CD4-positive, alpha-beta T cell (primary cell): ENCODE data around the gene NUP188. TPM values are rescaled to one million over a fixed set of nuclear protein-coding genes. Genes with fewer than 3 reads are reported as not detected.

Experiments
- ATAC-seq: fragments of 200-7000 bp; cut with Tn5 transposase; one replicate; pipeline ENCODE4 v1.10.0; 2022; ENCODE audit warnings: mild to moderate bottlenecking; ENCODE audit not compliant: poor library complexity
- CTCF ChIA-PET: fragments of 350-600 bp; sonication (Branson Sonifier 250); formaldehyde crosslinking; loops from one replicate; lab custom pipeline; 2021; ENCODE audit warnings: antibody characterized with exemption, inconsistent platforms; lab: Charles Lee
- POLR2A ChIA-PET: fragments of 350-600 bp; sonication (Branson Sonifier 250); formaldehyde crosslinking; loops from one replicate; lab custom pipeline; 2021; ENCODE audit warnings: antibody characterized with exemption, inconsistent platforms; lab: Charles Lee
- DNase-seq, 14 experiments: peaks; one replicate each; pipeline ENCODE4 v3.0.0-alpha.2; 2013 to 2020; ENCODE audit warnings: mixed read lengths in 2 of 14
- H3K27ac ChIP-seq, 2 donors: one replicate each; pipeline versions ENCODE4 v1.5.1 to v1.7.0; 2013; ENCODE audit warnings: low read length in 2 of 2, low read depth in 1 of 2, mild to moderate bottlenecking in 1 of 2
- H3K27me3 ChIP-seq, 2 experiments: 1 replicate in 1 of 2; 2 replicates in 1 of 2; pipeline versions ENCODE4 v1.6.1 to v1.7.0; 2013; ENCODE audit warnings: low read length in 2 of 2, control low read depth in 1 of 2, mild to moderate bottlenecking in 1 of 2, moderate library complexity in 1 of 2; ENCODE audit not compliant: insufficient read depth in 2 of 2, control insufficient read depth in 1 of 2
- H3K36me3 ChIP-seq: one replicate; pipeline ENCODE4 v1.6.1; 2013; ENCODE audit warnings: low read length, control low read depth; ENCODE audit not compliant: insufficient read depth
- H3K4me1 ChIP-seq: one replicate; pipeline ENCODE4 v1.6.1; 2013; ENCODE audit warnings: low read length, control low read depth; ENCODE audit not compliant: insufficient read depth
- H3K4me3 ChIP-seq: one replicate; pipeline ENCODE4 v1.5.1; 2013; ENCODE audit warnings: mild to moderate bottlenecking, low read length, moderate library complexity
- H3K9me3 ChIP-seq, 2 experiments: 1 replicate in 1 of 2; 2 replicates in 1 of 2; pipeline versions ENCODE4 v1.6.1 to v1.7.0; 2013; ENCODE audit warnings: low read length in 2 of 2, mild to moderate bottlenecking in 2 of 2, control low read depth in 1 of 2, moderate library complexity in 1 of 2; ENCODE audit not compliant: control insufficient read depth in 1 of 2, insufficient read depth in 1 of 2
- H3K27ac Mint-ChIP-seq: one replicate; pipeline ENCODE4 v1.8.0; 2020; ENCODE audit warnings: mixed read lengths
- H3K27me3 Mint-ChIP-seq: one replicate; pipeline ENCODE4 v1.8.0; 2021; ENCODE audit warnings: mixed read lengths
- H3K36me3 Mint-ChIP-seq: one replicate; pipeline ENCODE4 v1.8.0; 2021; ENCODE audit warnings: low read depth, mixed read lengths
- H3K4me1 Mint-ChIP-seq: one replicate; pipeline ENCODE4 v1.8.0; 2021; ENCODE audit warnings: low read depth, mixed read lengths
- H3K4me3 Mint-ChIP-seq: one replicate; pipeline ENCODE4 v1.8.0; 2020; ENCODE audit warnings: mild to moderate bottlenecking, mixed read lengths
- H3K9me3 Mint-ChIP-seq: one replicate; pipeline ENCODE4 v1.8.0; 2020; ENCODE audit warnings: mixed read lengths
- CTCF ChIP-seq: fragments of 200-600 bp; IDR thresholded peaks from one replicate; pipeline ENCODE4 v1.8.0; 2022; ENCODE audit warnings: antibody characterized with exemption, mild to moderate bottlenecking
- intact Hi-C, 2 experiments: fragments of 100-400 bp; cut with DNase I in 1 of 2; cut with micrococcal nuclease in 1 of 2; formaldehyde crosslinking; loops; one replicate each; pipeline versions ENCODE4 v1.15.1 to v1.9.0; 2023 to 2025; cut with DNase I, micrococcal nuclease
- total RNA-seq, 174 experiments: library from RNA in 2 of 174; stranded (reverse) in 2 of 174; gene quantifications; one replicate each; pipeline ENCODE4 v1.2.3 and lab custom pipeline; 2021 to 2026

NUP188 gene
- total RNA-seq, 2 experiments from 2014 or later = 43.0 to 43.9 TPM

- intact Hi-C loops = no loop called here
- H3K36me3 Mint-ChIP-seq = peaks cover 52% of the 10 kb centered on the region
Measured at GRCh38 chr9:129011761-129012181, 64.3 kb downstream of the NUP188 start.

GRCh38 chr9:129012343-129012742 is 64.8 kb downstream of the NUP188 start:
- H3K36me3 ChIP-seq = peaks cover 68% of the 10 kb centered on the region
- Mint-ChIP-seq H3K9me3 (no peaks in the 10 kb centered on the region), H3K4me3 (no peak overlapping the region), H3K27ac (no peak overlapping the region), H3K36me3 (peaks cover 54% of the 10 kb centered on the region), H3K27me3 (no peaks in the 10 kb centered on the region), H3K4me1 (no peaks in the 10 kb centered on the region)
- no peak overlapping the region for H3K27ac ChIP-seq
- CTCF ChIA-PET = no interaction called here
- ATAC-seq (no peak), DNase-seq (no peak)
- no peaks in the 10 kb centered on the region for H3K4me1 ChIP-seq
- POLR2A ChIA-PET = no interaction called here
- no peaks in the 10 kb centered on the region for H3K9me3 ChIP-seq
- no peak overlapping the region for H3K4me3 ChIP-seq
- intact Hi-C loops = no loop called here
- H3K27me3 ChIP-seq = no peaks in the 10 kb centered on the region
- TF ChIP-seq CTCF = no peak

More at GRCh38 chr9:129011761-129012181, 64.3 kb downstream of the NUP188 start:
- H3K27ac Mint-ChIP-seq = no peak overlapping the region
- Histone ChIP-seq H3K9me3 (no peaks in the 10 kb centered on the region), H3K27me3 (no peaks in the 10 kb centered on the region), H3K4me1 (peaks cover 3% of the 10 kb centered on the region), H3K36me3 (peaks cover 73% of the 10 kb centered on the region), H3K4me3 (no peak overlapping the region), H3K27ac (no peak overlapping the region)
- no peak for TF ChIP-seq CTCF
- POLR2A ChIA-PET = no interaction called here
- CTCF ChIA-PET = no interaction called here
- DNase-seq = peak in 1 of 14 experiments; percentile 15
- H3K9me3 Mint-ChIP-seq = no peaks in the 10 kb centered on the region
- no peak for ATAC-seq
- no peaks in the 10 kb centered on the region for H3K4me1 Mint-ChIP-seq
- H3K27me3 Mint-ChIP-seq = no peaks in the 10 kb centered on the region
- no peak overlapping the region for H3K4me3 Mint-ChIP-seq

GRCh38 chr9:129012893-129013448 is 65.5 kb downstream of the NUP188 start:
- DNase-seq = no peak
- H3K27ac Mint-ChIP-seq = no peak overlapping the region
- TF ChIP-seq CTCF = no peak
- Histone ChIP-seq H3K4me3 (no peak overlapping the region), H3K27ac (no peak overlapping the region), H3K27me3 (no peaks in the 10 kb centered on the region), H3K4me1 (no peaks in the 10 kb centered on the region), H3K9me3 (no peaks in the 10 kb centered on the region), H3K36me3 (peaks cover 66% of the 10 kb centered on the region)
- ATAC-seq = no peak
- CTCF ChIA-PET = no interaction called here
- no peaks in the 10 kb centered on the region for H3K4me1 Mint-ChIP-seq
- H3K27me3 Mint-ChIP-seq = no peaks in the 10 kb centered on the region
- H3K36me3 Mint-ChIP-seq = peaks cover 52% of the 10 kb centered on the region
- no peaks in the 10 kb centered on the region for H3K9me3 Mint-ChIP-seq
- POLR2A ChIA-PET = no interaction called here
- no peak overlapping the region for H3K4me3 Mint-ChIP-seq
- intact Hi-C loops = no loop called here
